Mammary epithelial cell (primary cell): Measurements from ENCODE around the gene CHGA.

Experiments used
- CTCF ChIP-seq, 2 donors: IDR thresholded peaks in 1 of 2; conservative IDR thresholded peaks in 1 of 2; 2 replicates each; pipeline ENCODE4 v1.5.1; 2011 to 2012; ENCODE audit warnings: inconsistent platforms in 2 of 2, low read length in 2 of 2, mild to moderate bottlenecking in 2 of 2, control low read depth in 1 of 2, low read depth in 1 of 2; ENCODE audit not compliant: insufficient read depth in 1 of 2; ENCODE audit errors: extremely low read depth in 1 of 2
- EZH2 ChIP-seq: IDR thresholded peaks from 2 replicates; pipeline ENCODE4 v1.6.1; 2012; ENCODE audit warnings: low read length, inconsistent platforms, borderline replicate concordance

DNA sequence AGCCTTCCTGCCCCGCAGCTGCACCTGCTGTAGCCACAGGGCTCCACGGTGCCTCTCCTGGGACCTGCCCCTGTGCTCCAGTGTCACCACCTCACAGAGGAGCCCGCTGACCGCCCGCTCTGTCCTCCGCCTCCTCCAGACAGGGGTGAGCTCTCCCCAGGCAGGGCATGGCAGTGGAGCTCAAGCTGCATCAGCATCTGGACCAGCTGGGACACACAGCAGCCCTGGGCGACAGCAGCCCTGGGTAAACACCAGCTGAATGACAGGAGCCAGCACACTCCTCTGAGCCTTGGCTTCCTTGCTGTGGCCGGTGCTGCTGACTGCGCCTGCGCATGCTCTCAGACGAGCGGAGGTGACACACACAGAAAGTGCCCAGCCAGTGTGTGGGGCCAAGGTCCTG lies 22.0 kb downstream of the CHGA start:
- TF ChIP-seq CTCF (conservative IDR thresholded peaks at IDR 0.05 in 1 of 2, IDR thresholded peaks at IDR 0.05 in 1 of 2; ENCODE audit: extremely low read depth in 1 of 2, insufficient read depth in 1 of 2, low read depth in 1 of 2, low read length in 2 of 2) (no peak), EZH2 (no peak)
